ENCODE results near the gene PTPRU. TPM values are rescaled to one million over a fixed set of nuclear protein-coding genes. Genes with fewer than 3 reads are reported as not detected.

PTPRU gene
- polyA plus RNA-seq, 2 of the 4 experiments (the other 2 are of a cell fraction), result 5.7 to 6.1 TPM

- TF ChIP-seq NPAS2 (CRISPR knock-in tag; IDR thresholded peaks at IDR 0.05; ENCODE audit: borderline replicate concordance) (no peak), CBX8 (IDR thresholded peaks at IDR 0.05) (no peak), CHD2 (IDR thresholded peaks at IDR 0.05; ENCODE audit: low read length, partially characterized antibody) (no peak), USF2 (IDR thresholded peaks at IDR 0.05) (no peak), ZC3H11A (IDR thresholded peaks at IDR 0.05) (no peak), PHF8 (IDR thresholded peaks at IDR 0.05; ENCODE audit: borderline replicate concordance, low read depth) (no peak), CTCF (IDR thresholded peaks at IDR 0.05) (no peak)
- ATAC-seq (no peak), DNase-seq (ENCODE audit: low read depth in 1 of 2, low spot score in 1 of 2) (no peak), FAIRE-seq (no peak)
- no peak overlapping the region for H3K4me3 ChIP-seq
- H3K4me2 ChIP-seq, result no peak overlapping the region
- 88% methylated on average over 12 of the region's 12 CpGs for WGBS (ENCODE audit: missing lambda C conversion rate)
- H3K9me3 ChIP-seq, result no peaks in the 10 kb centered on the region
- POLR2A ChIA-PET, result no interaction called here
- no peaks in the 10 kb centered on the region for H3K4me1 ChIP-seq
- CTCF ChIA-PET, result interaction anchor here (1.1 to 1.6 kb wide), 2 partner anchors 15 to 16 kb away, joined by 3 read pairs; no protein-coding TSS in a partner anchor
- H3K27ac ChIP-seq, result no peak overlapping the region
Observed at GRCh38 chr1:29290414-29290985, 54.2 kb downstream of the PTPRU start.

- no peak for DNase-seq (ENCODE audit: low read depth in 1 of 2, low spot score in 1 of 2)
- CTCF ChIA-PET, result interaction anchor here (1.1 to 1.7 kb wide), 2 partner anchors 15 to 60 kb away, joined by 3 read pairs; no protein-coding TSS in a partner anchor
- POLR2A ChIA-PET, result no interaction called here
- FAIRE-seq, result no peak
- no peak overlapping the region for H3K4me3 ChIP-seq
- H3K4me2 ChIP-seq, result no peak overlapping the region
- H3K27ac ChIP-seq, result no peak overlapping the region
- TF ChIP-seq EP300 (IDR thresholded peaks at IDR 0.05) (no peak), USF2 (IDR thresholded peaks at IDR 0.05) (no peak), CHD4 (IDR thresholded peaks at IDR 0.05; ENCODE audit: borderline replicate concordance) (no peak), REST (IDR thresholded peaks at IDR 0.05) (no peak), JUNB (IDR thresholded peaks at IDR 0.05) (no peak), HOXB13 (CRISPR knock-in tag; IDR thresholded peaks at IDR 0.05; ENCODE audit: low read depth) (no peak), HOXA7 (CRISPR knock-in tag; IDR thresholded peaks at IDR 0.05) (no peak), BHLHE40 (IDR thresholded peaks at IDR 0.05; ENCODE audit: low read depth, low read length) (no peak), FOSB (CRISPR knock-in tag; IDR thresholded peaks at IDR 0.05) (no peak)
- ATAC-seq, result no peak
- 100% methylated on average over 3 of the region's 10 CpGs for WGBS (ENCODE audit: missing lambda C conversion rate)
- H3K4me1 ChIP-seq, result no peaks in the 10 kb centered on the region
- H3K9me3 ChIP-seq, result no peaks in the 10 kb centered on the region
Observed at GRCh38 chr1:29291756-29292155, 55.4 kb downstream of the PTPRU start.

- no peaks in the 10 kb centered on the region for H3K4me1 ChIP-seq
- POLR2A ChIA-PET, result no interaction called here
- no peaks in the 10 kb centered on the region for H3K9me3 ChIP-seq
- no peak for TF ChIP-seq ZNF302 (CRISPR knock-in tag; IDR thresholded peaks at IDR 0.05)
- TF ChIP-seq ATOH8 (CRISPR knock-in tag; IDR thresholded peaks at IDR 0.05; ENCODE audit: low read depth), result no peak
- no peak for TF ChIP-seq HMGXB4 (CRISPR knock-in tag; IDR thresholded peaks at IDR 0.05; ENCODE audit: borderline replicate concordance)
- no peak for TF ChIP-seq HOXA7 (CRISPR knock-in tag; IDR thresholded peaks at IDR 0.05)
- no peak for TF ChIP-seq TP53 (CRISPR knock-in tag; IDR thresholded peaks at IDR 0.05)
- no peak for DNase-seq (ENCODE audit: low read depth in 1 of 2, low spot score in 1 of 2)
- H3K27ac ChIP-seq, result no peak overlapping the region
- WGBS (ENCODE audit: missing lambda C conversion rate), result 88% methylated on average over 3 of the region's 3 CpGs
- CTCF ChIA-PET, result interaction anchor here (1.7 kb wide), 1 partner anchor 60 kb away, joined by 3 read pairs; no protein-coding TSS in a partner anchor
- FAIRE-seq, result no peak
- H3K4me3 ChIP-seq, result no peak overlapping the region
- ATAC-seq, result no peak
- H3K4me2 ChIP-seq, result no peak overlapping the region
Observed at GRCh38 chr1:29292344-29292743, 56.0 kb downstream of the PTPRU start.
